Transverse colon (tissue), 4 donors: ENCODE measurements around the gene PLPP3. TPM values are rescaled to one million over a fixed set of nuclear protein-coding genes. Genes with fewer than 3 reads are reported as not detected.

Experiments
- DNase-seq: peaks from one replicate; pipeline ENCODE4 v3.0.0-alpha.2; 2019
- H3K27ac ChIP-seq, 4 donors: fragments of 200-600 bp; sonication (generic); 2 replicates each; pipeline ENCODE4 v1.5.1; 2016 to 2018; ENCODE audit warnings: inconsistent platforms in 4 of 4
- H3K27me3 ChIP-seq: fragments of 200-600 bp; sonication (generic); 2 replicates; pipeline ENCODE4 v1.5.1; 2017; ENCODE audit warnings: inconsistent platforms
- H3K36me3 ChIP-seq, 4 donors: fragments of 200-600 bp; sonication (generic); 2 replicates each; pipeline ENCODE4 v1.5.1; 2017 to 2019; ENCODE audit warnings: inconsistent platforms in 4 of 4
- H3K4me1 ChIP-seq, 4 donors: fragments of 200-600 bp; sonication (generic); 2 replicates each; pipeline ENCODE4 v1.5.1; 2017 to 2020; ENCODE audit warnings: inconsistent platforms in 4 of 4
- H3K4me3 ChIP-seq, 4 donors: fragments of 200-600 bp; sonication (generic); 1 replicate in 1 of 4; 2 replicates in 3 of 4; pipeline versions ENCODE4 v1.5.1 to v1.6.1; 2017 to 2019; ENCODE audit warnings: inconsistent platforms in 4 of 4
- H3K9me3 ChIP-seq, 2 donors: fragments of 200-600 bp; sonication (generic); 2 replicates each; pipeline ENCODE4 v1.5.1; 2017 to 2019; ENCODE audit warnings: inconsistent platforms in 2 of 2
- EP300 ChIP-seq: sonication (generic); formaldehyde crosslinking; IDR thresholded peaks from one replicate; pipeline ENCODE4 v1.6.1; 2017; ENCODE audit warnings: antibody characterized with exemption, low read depth
- POLR2A ChIP-seq: fragments of 450-650 bp; IDR thresholded peaks from one replicate; pipeline ENCODE4 v1.6.1; 2016; ENCODE audit warnings: antibody characterized with exemption, mild to moderate bottlenecking, moderate library complexity
- POLR2AphosphoS5 ChIP-seq, 3 donors: sonication (generic); formaldehyde crosslinking; IDR thresholded peaks; one replicate each; pipeline ENCODE4 v1.6.1; 2016; ENCODE audit warnings: antibody characterized with exemption in 3 of 3
- WGBS, 2 donors: methylation state at CpG; one replicate each; pipeline ENCODE4 v1.1.5; 2018; ENCODE audit warnings: low coverage in 1 of 2; 5-methylcytosine and 5-hydroxymethylcytosine counted together
- in situ Hi-C, 4 donors: fragments of 200-750 bp; cut with MboI; loops; one replicate each; pipeline versions ENCODE4 v1.15.0 to v1.15.1; 2017; ENCODE audit warnings: low sequenced_read_pairs in 3 of 4, low pct_ligation_motif_present in 1 of 4, low pct_unique_long_range_greater_than_20kb in 1 of 4
- intact Hi-C: fragments of 100-400 bp; cut with DNase I; formaldehyde crosslinking; loops from one replicate; pipeline ENCODE4 v1.15.1; 2023; ENCODE audit warnings: low total_unique reads
- total RNA-seq, 4 donors: library from RNA; depleted of rRNA; stranded (reverse); fragments of >200 nt; gene quantifications; one replicate each; pipeline ENCODE4 v1.1.0, GENCODE V29; 2016
- TF ChIP-seq, protein P1 (sequence below), 5 experiments: fragments of 200-600 bp in 3 of 5; fragments of 450-650 bp in 2 of 5; sonication (generic) in 3 of 5; IDR thresholded peaks; 1 replicate in 2 of 5; 2 replicates in 3 of 5; pipeline ENCODE4 v1.5.1; 2016 to 2017; ENCODE audit warnings: antibody characterized with exemption in 5 of 5, inconsistent platforms in 3 of 5, mild to moderate bottlenecking in 2 of 5, moderate library complexity in 1 of 5

PLPP3 gene
- total RNA-seq, 4 donors from 2014 or later: 51.2 to 75.1 (median 63.3) TPM

DNA sequence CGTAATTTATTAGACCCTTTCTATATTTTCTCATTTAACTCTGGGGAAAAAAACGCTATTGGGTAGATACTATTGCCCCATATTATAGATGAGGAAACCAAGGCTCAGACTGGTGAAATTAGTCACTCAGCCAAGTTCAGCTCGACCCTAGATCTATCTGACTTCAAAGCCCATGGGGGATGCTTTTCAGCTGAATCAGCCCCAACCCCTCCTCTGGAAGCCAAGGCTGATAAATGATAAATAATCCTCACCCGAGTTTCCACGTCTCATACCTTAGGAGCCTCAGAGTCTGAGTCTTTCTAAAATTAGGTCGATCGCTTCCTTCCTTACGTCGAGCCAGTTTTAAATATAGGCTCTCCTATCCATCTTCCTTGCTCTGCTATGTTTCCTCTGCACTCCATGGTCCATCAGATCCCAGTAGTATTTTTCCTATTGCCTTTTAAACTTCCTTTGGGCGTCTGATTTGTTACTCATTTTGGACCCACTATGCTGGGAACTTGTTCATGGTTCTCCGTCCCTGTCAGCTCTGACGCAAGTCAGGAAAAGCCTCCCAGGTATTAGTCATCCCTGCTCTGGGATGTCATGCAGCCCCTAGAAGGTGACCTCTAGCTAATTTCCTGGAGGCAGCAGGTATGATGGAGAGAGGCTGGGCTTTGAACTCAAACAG, 122.8 kb downstream of the PLPP3 start:
- no peak overlapping the region for H3K27ac ChIP-seq
- in situ Hi-C loops: no loop called here
- intact Hi-C loops: no loop called here
- 77 to 81% methylated on average over 3 to 12 of the region's 12 CpGs for WGBS, 2 donors
- TF ChIP-seq, protein P1, sequence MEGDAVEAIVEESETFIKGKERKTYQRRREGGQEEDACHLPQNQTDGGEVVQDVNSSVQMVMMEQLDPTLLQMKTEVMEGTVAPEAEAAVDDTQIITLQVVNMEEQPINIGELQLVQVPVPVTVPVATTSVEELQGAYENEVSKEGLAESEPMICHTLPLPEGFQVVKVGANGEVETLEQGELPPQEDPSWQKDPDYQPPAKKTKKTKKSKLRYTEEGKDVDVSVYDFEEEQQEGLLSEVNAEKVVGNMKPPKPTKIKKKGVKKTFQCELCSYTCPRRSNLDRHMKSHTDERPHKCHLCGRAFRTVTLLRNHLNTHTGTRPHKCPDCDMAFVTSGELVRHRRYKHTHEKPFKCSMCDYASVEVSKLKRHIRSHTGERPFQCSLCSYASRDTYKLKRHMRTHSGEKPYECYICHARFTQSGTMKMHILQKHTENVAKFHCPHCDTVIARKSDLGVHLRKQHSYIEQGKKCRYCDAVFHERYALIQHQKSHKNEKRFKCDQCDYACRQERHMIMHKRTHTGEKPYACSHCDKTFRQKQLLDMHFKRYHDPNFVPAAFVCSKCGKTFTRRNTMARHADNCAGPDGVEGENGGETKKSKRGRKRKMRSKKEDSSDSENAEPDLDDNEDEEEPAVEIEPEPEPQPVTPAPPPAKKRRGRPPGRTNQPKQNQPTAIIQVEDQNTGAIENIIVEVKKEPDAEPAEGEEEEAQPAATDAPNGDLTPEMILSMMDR (IDR thresholded peaks at IDR 0.05): no peak
- TF ChIP-seq POLR2AphosphoS5 (IDR thresholded peaks at IDR 0.05): no peak
- TF ChIP-seq POLR2A: no peak
- no peak for TF ChIP-seq EP300
- no peak for DNase-seq
- no peaks in the 10 kb centered on the region for H3K9me3 ChIP-seq
- H3K4me1 ChIP-seq: peaks cover 12 to 20% (median 16%) of the 10 kb centered on the region in 4 donors
- no peak overlapping the region for H3K4me3 ChIP-seq
- no peaks in the 10 kb centered on the region for H3K36me3 ChIP-seq
- no peaks in the 10 kb centered on the region for H3K27me3 ChIP-seq

DNA sequence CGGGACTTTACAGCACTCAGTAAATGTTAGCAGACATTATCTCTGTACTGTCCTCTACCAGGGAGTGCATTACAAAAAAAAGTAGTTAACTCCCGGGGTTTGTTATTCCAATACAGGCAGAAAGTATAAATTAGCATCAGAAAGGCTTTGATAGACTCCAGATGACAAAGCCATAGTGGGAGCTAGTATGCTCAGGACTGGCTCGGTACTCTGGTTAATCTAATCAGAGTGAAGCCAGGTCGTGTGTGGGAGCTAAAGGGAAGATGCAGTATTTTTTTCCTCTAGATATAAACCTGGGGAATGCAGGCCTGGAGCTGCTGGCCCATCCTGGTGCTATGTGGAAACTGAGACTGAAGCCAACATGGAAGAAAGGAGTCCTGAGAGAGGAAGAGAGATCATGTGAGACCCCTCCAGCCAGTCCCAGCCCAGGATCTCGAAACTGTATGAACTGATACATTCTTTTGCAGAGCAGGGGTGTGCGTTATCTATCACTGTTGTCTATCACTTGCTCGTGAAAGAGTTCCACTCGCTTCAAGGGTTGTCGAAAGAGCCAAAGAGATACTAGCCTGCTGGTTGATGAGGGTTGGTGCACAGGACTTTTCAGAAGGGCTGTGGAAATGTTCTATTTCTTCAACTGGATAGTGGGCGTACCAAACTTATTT, 125.8 kb downstream of the PLPP3 start:
- DNase-seq: no peak
- Histone ChIP-seq H3K27ac (peak overlapping the region in 2 of 4 donors; percentile 49 to 53), H3K4me3 (no peak overlapping the region), H3K36me3 (no peaks in the 10 kb centered on the region), H3K27me3 (no peaks in the 10 kb centered on the region), H3K4me1 (peaks cover 12 to 29% (median 19%) of the 10 kb centered on the region in 4 donors), H3K9me3 (no peaks in the 10 kb centered on the region)
- TF ChIP-seq, protein P1 (IDR thresholded peaks at IDR 0.05): no peak
- TF ChIP-seq POLR2A (no peak), POLR2AphosphoS5 (IDR thresholded peaks at IDR 0.05) (no peak), EP300 (no peak)
- WGBS, 2 donors: 62 to 84% methylated on average over 4 to 10 of the region's 10 CpGs
- in situ Hi-C loops (no loop called here), intact Hi-C loops (no loop called here)

DNA sequence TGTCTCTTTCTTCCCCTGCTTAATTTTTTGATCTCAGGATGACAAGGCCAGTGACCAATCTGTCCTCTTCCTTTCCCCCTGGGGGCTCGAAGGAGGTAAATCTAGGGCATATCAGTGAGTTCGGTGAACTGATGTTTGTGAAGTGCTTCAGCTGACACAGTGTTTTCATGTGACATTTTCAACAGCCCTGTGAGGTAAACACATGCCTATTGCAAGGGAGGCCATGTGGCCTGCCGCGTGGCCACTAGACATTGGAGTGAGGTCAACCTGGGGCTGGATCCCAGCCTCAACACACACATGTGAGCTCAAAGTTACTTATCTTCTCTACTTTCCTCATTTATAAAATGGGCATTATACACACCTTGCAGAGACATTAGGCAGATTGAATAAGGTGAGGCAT, 126.3 kb downstream of the PLPP3 start:
- H3K4me1 ChIP-seq: peaks cover 12 to 29% (median 19%) of the 10 kb centered on the region in 4 donors
- peak overlapping the region; percentile 18 to 53 (median 38) for H3K27ac ChIP-seq
- intact Hi-C loops: no loop called here
- H3K4me3 ChIP-seq: no peak overlapping the region
- 76 to 79% methylated on average over 2 to 4 of the region's 4 CpGs for WGBS, 2 donors
- H3K9me3 ChIP-seq: no peaks in the 10 kb centered on the region
- no peaks in the 10 kb centered on the region for H3K36me3 ChIP-seq
- TF ChIP-seq, protein P1 (IDR thresholded peaks at IDR 0.05): no peak
- TF ChIP-seq POLR2AphosphoS5 (IDR thresholded peaks at IDR 0.05) (peak; percentile 10 to 50 (median 29)), POLR2A (no peak)
- in situ Hi-C loops: no loop called here
- no peaks in the 10 kb centered on the region for H3K27me3 ChIP-seq
- DNase-seq: no peak

DNA sequence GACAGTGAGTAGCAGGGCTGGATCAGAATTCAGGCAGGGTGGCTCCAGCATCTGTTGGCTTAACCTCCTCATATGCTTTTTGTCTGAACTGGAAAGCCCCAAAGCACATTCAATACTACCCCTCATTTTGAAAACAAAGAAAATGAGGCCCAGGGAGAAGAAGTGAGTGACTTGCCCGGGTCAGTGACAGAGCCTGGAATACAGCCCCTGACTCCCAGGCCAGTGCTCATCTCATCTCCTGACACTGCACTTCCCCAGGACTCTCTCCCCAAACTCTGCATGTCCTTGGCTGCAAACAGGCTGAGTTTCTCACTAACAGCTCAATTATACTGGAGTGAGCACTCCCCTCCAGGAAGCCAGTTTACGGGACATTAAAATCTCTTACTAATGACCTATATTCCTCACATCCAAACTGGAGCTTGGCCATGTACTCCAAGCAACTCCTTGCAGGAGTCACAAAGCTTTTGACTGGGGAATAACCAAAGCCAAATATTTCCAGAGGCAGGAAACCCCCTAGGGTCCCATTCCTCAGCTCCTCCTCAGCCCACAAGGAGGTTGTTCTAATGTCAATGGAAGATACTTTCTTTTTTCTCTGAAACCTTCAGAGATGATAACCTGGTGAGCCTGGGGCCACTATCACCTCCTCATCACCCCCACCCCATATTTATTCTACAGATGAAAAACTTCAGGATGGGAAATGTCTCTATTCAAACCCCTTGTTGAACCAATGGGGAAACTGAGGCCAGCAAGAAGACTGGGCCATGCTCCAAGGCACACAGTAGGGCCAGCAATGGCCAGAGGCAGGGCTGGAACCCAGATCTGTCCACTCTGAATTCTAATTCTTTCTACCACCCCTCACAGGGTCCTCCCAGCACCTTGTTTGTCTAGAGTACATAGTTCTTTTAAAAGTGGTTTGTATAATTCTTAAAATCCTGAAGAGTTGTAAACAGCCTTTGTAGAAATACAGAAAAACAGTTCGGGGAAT, 127.0 kb downstream of the PLPP3 start:
- 55% methylated on average over 1 to 3 of the region's 3 CpGs for WGBS, 2 donors
- DNase-seq: no peak
- peak in 1 of 3 donors; percentile 30 for TF ChIP-seq POLR2AphosphoS5 (IDR thresholded peaks at IDR 0.05)
- TF ChIP-seq, protein P1 (IDR thresholded peaks at IDR 0.05): no peak
- H3K9me3 ChIP-seq: no peaks in the 10 kb centered on the region
- no peaks in the 10 kb centered on the region for H3K27me3 ChIP-seq
- H3K4me1 ChIP-seq: peaks cover 12 to 29% (median 19%) of the 10 kb centered on the region in 4 donors
- intact Hi-C loops: no loop called here
- H3K27ac ChIP-seq: peak overlapping the region; percentile 28 to 58 (median 51)
- no peak overlapping the region for H3K4me3 ChIP-seq
- in situ Hi-C loops: no loop called here
- H3K36me3 ChIP-seq: no peaks in the 10 kb centered on the region
